LNCAP (cell line): ENCODE data around the gene PLCE1.

Source experiments
- TF ChIP-seq, protein P1 (sequence below): fragments of 450-650 bp; IDR thresholded peaks from 2 replicates; pipeline ENCODE4 v1.5.1; 2017; ENCODE audit warnings: mild to moderate bottlenecking

The PLCE1 gene

DNA sequence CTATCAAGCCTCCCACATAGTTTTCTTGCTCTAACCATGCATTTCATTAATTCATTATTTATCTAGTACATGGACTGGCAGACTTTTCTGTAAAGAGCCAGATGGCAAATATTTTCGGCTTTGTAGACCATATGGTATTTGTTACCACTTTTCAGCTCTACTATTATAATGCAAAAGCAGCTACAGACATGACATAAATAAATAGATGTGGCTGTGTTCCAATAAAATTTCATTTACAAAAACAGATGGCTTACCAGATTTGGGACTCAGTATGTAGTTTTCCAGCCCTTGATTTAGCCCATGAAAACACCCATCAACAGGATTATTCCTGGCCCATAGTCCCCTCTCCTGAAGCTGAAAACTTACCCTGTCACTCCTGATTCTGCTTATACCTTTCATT, 32.1 kb downstream of the PLCE1 start:
- TF ChIP-seq, protein P1, sequence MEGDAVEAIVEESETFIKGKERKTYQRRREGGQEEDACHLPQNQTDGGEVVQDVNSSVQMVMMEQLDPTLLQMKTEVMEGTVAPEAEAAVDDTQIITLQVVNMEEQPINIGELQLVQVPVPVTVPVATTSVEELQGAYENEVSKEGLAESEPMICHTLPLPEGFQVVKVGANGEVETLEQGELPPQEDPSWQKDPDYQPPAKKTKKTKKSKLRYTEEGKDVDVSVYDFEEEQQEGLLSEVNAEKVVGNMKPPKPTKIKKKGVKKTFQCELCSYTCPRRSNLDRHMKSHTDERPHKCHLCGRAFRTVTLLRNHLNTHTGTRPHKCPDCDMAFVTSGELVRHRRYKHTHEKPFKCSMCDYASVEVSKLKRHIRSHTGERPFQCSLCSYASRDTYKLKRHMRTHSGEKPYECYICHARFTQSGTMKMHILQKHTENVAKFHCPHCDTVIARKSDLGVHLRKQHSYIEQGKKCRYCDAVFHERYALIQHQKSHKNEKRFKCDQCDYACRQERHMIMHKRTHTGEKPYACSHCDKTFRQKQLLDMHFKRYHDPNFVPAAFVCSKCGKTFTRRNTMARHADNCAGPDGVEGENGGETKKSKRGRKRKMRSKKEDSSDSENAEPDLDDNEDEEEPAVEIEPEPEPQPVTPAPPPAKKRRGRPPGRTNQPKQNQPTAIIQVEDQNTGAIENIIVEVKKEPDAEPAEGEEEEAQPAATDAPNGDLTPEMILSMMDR, result no peak

DNA sequence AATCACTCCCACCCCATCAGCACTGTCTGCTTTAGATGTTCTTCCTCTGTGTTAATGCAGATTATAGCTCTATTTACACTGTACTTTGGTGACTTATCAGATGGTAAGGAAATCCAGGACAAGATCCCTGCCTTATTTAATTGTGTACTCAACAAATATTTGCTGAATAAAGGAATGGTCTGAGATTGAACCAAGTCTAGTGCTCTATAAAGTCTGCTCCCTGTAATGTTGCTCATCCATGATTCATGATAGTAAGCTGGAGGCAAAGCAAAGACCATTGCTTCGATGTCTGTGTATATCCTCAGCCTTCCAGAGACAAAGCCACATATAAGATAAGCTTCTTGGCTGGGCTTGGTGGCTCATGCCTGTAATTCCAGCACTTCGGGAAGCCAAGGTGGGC, 33.5 kb downstream of the PLCE1 start:
- TF ChIP-seq, protein P1, result no peak

DNA sequence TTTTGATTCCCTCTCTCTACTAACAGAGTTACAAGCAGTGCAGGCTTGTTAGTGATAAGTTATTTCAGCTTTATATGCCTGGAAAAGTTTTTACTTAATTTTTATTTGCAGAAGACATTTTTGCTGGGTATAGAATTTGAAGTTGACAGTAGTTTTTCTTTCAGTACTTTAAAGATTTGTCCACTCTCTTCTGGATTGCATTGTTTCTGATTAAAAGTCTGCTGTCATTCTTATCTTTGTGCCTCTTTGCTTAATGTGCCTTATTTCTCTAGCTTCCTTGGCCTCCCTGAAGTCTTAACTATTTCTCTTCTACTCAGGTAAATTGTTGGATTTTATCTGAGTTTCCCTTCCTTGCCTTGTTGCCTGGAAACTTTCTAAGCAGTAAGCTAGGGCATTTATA, 36.2 kb downstream of the PLCE1 start:
- TF ChIP-seq, protein P1, result no peak

DNA sequence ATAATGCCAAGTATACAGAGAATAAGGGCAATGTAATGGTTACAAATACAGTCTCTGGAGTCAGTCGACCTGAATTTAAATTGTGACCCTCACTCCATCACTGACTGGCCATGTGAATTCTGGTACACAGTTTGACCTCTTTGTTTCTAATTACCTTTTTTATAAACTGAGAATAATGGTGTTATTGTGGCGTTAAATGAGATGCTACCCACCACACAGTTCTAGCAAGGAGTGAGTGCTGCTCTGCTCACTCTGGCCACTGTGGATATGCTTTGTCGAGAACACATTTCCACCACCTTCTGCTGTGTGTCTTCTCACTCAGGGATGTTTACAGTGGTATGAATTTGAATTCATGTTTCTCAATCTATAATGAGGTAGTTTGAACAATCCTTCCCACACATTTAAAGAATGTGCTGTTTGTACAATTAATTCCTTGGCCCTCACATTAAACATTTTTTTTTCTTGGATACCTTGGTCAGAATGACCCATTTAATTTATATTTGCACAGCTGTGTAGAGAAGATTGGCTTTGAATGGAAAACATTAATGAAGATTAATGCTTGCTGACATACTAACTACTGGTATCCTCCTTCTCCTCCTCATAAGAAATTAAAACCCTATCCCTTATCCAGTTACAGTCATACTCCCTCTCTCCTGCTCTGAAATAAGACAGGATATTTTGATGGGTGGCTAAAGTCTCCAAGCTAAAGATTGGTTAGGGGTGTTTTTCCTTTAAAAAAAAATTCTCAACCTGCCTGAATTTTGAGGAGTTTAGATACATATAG, 42.4 kb downstream of the PLCE1 start:
- TF ChIP-seq, protein P1, result no peak

DNA sequence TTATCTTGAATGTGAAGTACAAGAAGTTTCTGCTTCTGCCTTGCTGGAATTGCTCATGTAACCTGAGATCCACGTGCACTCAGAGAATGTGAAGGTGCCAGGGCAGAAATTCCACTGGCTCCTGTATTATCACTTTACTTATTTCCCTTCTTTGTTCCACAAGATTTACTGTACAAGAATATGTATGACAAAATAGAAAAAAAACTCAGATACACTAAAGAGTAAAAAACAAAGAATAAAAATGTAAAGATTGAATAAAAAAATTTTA, 43.0 kb downstream of the PLCE1 start:
- TF ChIP-seq, protein P1, result no peak

DNA sequence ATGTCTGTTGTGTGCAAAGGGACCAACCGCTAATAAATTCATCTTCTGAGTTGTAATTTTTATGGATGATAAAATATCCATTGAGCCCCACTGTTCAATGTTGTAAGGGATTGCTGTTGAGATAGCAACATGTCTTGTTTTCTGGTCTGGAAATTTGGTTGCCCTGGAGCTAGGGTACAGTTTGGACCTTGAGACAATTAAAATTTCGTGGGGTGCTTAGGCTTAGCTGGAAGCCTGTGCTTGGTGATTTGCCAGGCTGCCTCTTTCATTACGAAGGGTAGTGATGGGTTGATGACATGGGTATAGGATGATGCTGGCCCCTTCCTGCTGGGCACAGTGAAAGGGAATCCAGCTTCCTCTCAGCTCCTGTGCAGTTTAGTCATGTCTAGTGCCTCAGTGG, 43.6 kb downstream of the PLCE1 start:
- TF ChIP-seq, protein P1, result no peak

DNA sequence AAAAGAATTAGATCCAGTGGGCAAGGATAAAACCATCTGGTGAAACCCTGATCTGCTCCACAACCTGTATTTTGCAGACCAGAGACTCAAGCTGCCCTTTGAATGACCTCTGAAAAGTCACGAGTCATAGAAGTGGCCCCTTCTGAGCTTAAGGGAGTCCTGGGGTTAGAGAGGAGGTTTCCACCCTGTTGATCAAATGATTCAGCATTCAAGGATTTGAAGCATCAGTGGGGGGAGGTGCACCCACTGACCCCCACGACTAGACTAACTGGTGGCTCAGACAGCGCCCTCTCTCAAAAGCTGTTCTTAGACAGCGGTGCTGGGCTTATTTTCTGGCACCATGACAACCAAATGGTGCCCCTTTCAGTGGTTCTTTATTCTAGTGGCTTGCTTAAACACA, 44.3 kb downstream of the PLCE1 start:
- TF ChIP-seq, protein P1, result no peak

DNA sequence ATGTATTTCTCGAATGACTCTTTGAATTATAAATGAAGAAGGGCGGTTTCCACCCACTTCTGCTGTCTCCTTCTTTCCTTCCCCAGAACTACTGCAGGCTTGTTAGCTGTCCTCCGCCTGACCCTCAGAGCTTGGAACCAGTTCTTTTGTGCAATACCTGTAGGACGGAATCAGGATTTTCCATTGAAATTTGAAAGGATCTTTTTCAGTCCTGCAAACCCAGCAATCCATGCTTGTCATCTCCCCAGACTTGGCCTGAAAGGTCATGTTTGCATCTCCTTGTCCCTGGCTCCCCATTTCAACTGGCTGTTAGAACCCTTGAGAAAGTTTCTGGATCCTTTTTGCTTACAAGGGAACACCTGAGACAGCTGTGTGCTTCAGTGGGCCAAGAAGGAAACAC, 47.5 kb downstream of the PLCE1 start:
- TF ChIP-seq, protein P1, result no peak
